ENCODE measurements around the gene PNMT. TPM values are rescaled to one million over a fixed set of nuclear protein-coding genes. Genes with fewer than 3 reads are reported as not detected.

The PNMT gene
- total and polyA plus RNA-seq, 2 experiments from 2014 or later, result 51.9 to 204 TPM

- no peak for TF ChIP-seq CTCF (IDR thresholded peaks at IDR 0.05; ENCODE audit: poor library complexity)
- TF ChIP-seq EZH2 (IDR thresholded peaks at IDR 0.05; ENCODE audit: borderline replicate concordance), result no peak
- TF ChIP-seq EZH2phosphoT487 (IDR thresholded peaks at IDR 0.05; ENCODE audit: low read depth, severe bottlenecking, unreplicated experiment), result no peak
- Histone ChIP-seq H3K9me2 (replicated peaks; ENCODE audit: insufficient read depth) (no peaks in the 10 kb centered on the region), H4K20me1 (ENCODE audit: insufficient read depth, poor library complexity, severe bottlenecking) (peaks cover 9% of the 10 kb centered on the region), H3K9me3 (ENCODE audit: low read depth) (no peaks in the 10 kb centered on the region), H2AFZ (no peak overlapping the region), H3K4me3 (no peak overlapping the region), H3K4me2 (peak overlapping the region; percentile 87), H3K36me3 (replicated peaks; ENCODE audit: insufficient read depth, low read depth) (no peaks in the 10 kb centered on the region), H3K27me3 (no peaks in the 10 kb centered on the region), H3K4me1 (ENCODE audit: insufficient read depth) (peaks cover 38% of the 10 kb centered on the region), H3K79me2 (peaks cover 69% of the 10 kb centered on the region), H3K27ac (no peak overlapping the region)
- no peak for DNase-seq (ENCODE audit: low spot score)
- WGBS (ENCODE audit: low lambda C conversion rate, missing lambda C conversion rate), result 80% methylated on average over 2 of the region's 2 CpGs
Observed at GRCh38 chr17:39639043-39639442, 29.2 kb upstream of the PNMT start.

DNA sequence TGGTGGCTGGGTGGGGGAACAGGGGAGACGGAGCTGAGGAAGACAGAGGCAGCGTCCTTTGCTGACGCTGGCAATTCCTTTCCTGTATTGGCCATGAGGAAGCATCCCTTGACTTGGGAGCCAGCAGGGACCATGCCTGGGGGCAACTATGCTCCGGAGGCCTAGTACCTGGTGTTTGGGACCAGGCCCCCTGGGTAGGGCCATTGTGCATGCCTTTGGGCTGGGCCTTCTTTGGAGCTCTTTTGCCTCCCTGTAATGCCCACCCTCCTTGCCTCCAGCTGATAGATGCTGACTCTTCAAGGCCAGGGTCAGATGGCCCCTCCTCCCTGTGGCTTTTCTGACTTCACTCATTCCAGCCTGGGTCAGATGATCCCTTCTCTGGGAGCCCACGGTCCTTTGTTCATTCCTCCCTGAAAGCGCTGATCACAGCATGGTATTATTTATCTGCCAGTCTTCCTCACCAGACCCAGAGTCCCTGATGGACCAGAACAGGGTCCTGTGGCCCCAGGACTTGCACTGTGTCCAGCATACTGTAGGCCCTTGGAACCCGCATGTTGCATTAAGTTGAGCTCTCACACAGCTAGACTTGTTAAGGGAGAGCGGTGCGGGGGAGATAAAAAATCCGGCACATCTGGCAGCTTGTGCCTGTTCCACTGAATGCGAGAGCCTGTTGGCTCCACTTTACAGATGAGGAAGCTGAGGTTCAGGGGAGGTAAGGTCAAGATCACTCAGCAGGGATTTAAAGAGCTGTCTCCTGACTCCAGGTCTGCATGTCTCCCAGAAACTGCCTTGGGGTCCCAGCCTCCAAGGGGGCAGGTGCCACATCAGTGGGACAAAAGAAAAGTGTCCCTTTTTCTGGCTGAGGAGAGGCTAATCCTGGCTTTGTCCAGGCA is 28.4 kb upstream of the PNMT start:
- 85% methylated on average over 11 of the region's 11 CpGs for WGBS (ENCODE audit: low lambda C conversion rate, missing lambda C conversion rate)
- Histone ChIP-seq H3K27ac (no peak overlapping the region), H4K20me1 (ENCODE audit: insufficient read depth, poor library complexity, severe bottlenecking) (peaks cover 9% of the 10 kb centered on the region), H3K36me3 (replicated peaks; ENCODE audit: insufficient read depth, low read depth) (no peaks in the 10 kb centered on the region), H3K4me3 (no peak overlapping the region), H3K4me2 (peak overlapping the region; percentile 87), H3K9me2 (replicated peaks; ENCODE audit: insufficient read depth) (no peaks in the 10 kb centered on the region), H3K9me3 (ENCODE audit: low read depth) (no peaks in the 10 kb centered on the region), H3K79me2 (peaks cover 76% of the 10 kb centered on the region), H3K27me3 (no peaks in the 10 kb centered on the region), H3K4me1 (ENCODE audit: insufficient read depth) (peaks cover 38% of the 10 kb centered on the region), H2AFZ (no peak overlapping the region)
- DNase-seq (ENCODE audit: low spot score), result no peak
- TF ChIP-seq EZH2 (IDR thresholded peaks at IDR 0.05; ENCODE audit: borderline replicate concordance), result no peak
- TF ChIP-seq CTCF (IDR thresholded peaks at IDR 0.05; ENCODE audit: poor library complexity), result no peak
- no peak for TF ChIP-seq EZH2phosphoT487 (IDR thresholded peaks at IDR 0.05; ENCODE audit: low read depth, severe bottlenecking, unreplicated experiment)

GRCh38 chr17:39640591-39641031 is 27.6 kb upstream of the PNMT start:
- TF ChIP-seq EZH2 (IDR thresholded peaks at IDR 0.05; ENCODE audit: borderline replicate concordance) (no peak), CTCF (IDR thresholded peaks at IDR 0.05; ENCODE audit: poor library complexity) (no peak), EZH2phosphoT487 (IDR thresholded peaks at IDR 0.05; ENCODE audit: low read depth, severe bottlenecking, unreplicated experiment) (no peak)
- H3K4me2 ChIP-seq, result peak overlapping the region; percentile 16
- peaks cover 9% of the 10 kb centered on the region for H4K20me1 ChIP-seq (ENCODE audit: insufficient read depth, poor library complexity, severe bottlenecking)
- no peak overlapping the region for H3K4me3 ChIP-seq
- H3K9me3 ChIP-seq (ENCODE audit: low read depth), result no peaks in the 10 kb centered on the region
- H3K79me2 ChIP-seq, result peaks cover 84% of the 10 kb centered on the region
- H3K27me3 ChIP-seq, result no peaks in the 10 kb centered on the region
- H3K4me1 ChIP-seq (ENCODE audit: insufficient read depth), result peaks cover 38% of the 10 kb centered on the region
- 78% methylated on average over 4 of the region's 4 CpGs for WGBS (ENCODE audit: low lambda C conversion rate, missing lambda C conversion rate)
- no peak overlapping the region for H3K27ac ChIP-seq
- no peak overlapping the region for H2AFZ ChIP-seq
- no peaks in the 10 kb centered on the region for H3K36me3 ChIP-seq (replicated peaks; ENCODE audit: insufficient read depth, low read depth)
- no peaks in the 10 kb centered on the region for H3K9me2 ChIP-seq (replicated peaks; ENCODE audit: insufficient read depth)
- DNase-seq (ENCODE audit: low spot score), result no peak

All from hepatocyte (in vitro differentiated cells).